Activated effector memory CD4-positive, alpha-beta T cell treated with anti-CD3 and anti-CD28 coated beads, Interleukin-2, amount 50 U/mL, for 16 hours (primary cell): ENCODE measurements around the gene OAF.
"Not testable (repeated sequence)": the region's sequence is repeated elsewhere in the genome, so short reads cannot be mapped to it uniquely, and the experiment has no call there.

ENCODE experiments used
- DNase-seq: peaks from one replicate; pipeline ENCODE4 v3.0.0-alpha.2; 2020

OAF gene

GRCh38 chr11:120245434-120245833, 34.6 kb downstream of the OAF start:
- no peak for DNase-seq

- no peak for DNase-seq
These were observed 37.9 kb downstream of the OAF start for GRCh38 chr11:120248551-120249278.

GRCh38 chr11:120249279-120250262, 38.7 kb downstream of the OAF start:
- DNase-seq: no peak

- DNase-seq: not testable (repeated sequence)
These were observed 42.5 kb downstream of the OAF start for GRCh38 chr11:120253377-120253776.

- DNase-seq: no peak
These were observed 44.1 kb downstream of the OAF start for GRCh38 chr11:120254788-120255518.

- DNase-seq: no peak
These were observed 44.7 kb downstream of the OAF start for GRCh38 chr11:120255519-120255866.

GRCh38 chr11:120256178-120256577, 45.3 kb downstream of the OAF start:
- DNase-seq: no peak

GRCh38 chr11:120256779-120257178, 45.9 kb downstream of the OAF start:
- no peak for DNase-seq

GRCh38 chr11:120257346-120257745, 46.5 kb downstream of the OAF start:
- DNase-seq: no peak

- DNase-seq: no peak
These were observed 47.8 kb downstream of the OAF start for GRCh38 chr11:120258661-120259060.

GRCh38 chr11:120259241-120259640, 48.4 kb downstream of the OAF start:
- DNase-seq: no peak

- no peak for DNase-seq
These were observed 49.2 kb downstream of the OAF start for GRCh38 chr11:120259988-120260565.

GRCh38 chr11:120260616-120261015, 49.8 kb downstream of the OAF start:
- no peak for DNase-seq

GRCh38 chr11:120261321-120261720, 50.5 kb downstream of the OAF start:
- no peak for DNase-seq

GRCh38 chr11:120261931-120262330, 51.1 kb downstream of the OAF start:
- DNase-seq: no peak

- no peak for DNase-seq
These were observed 56.5 kb downstream of the OAF start for GRCh38 chr11:120267319-120267718.

GRCh38 chr11:120268686-120269085, 57.9 kb downstream of the OAF start:
- no peak for DNase-seq

GRCh38 chr11:120270386-120270785, 59.6 kb downstream of the OAF start:
- DNase-seq: no peak

GRCh38 chr11:120271672-120272071, 60.8 kb downstream of the OAF start:
- DNase-seq: no peak

GRCh38 chr11:120272303-120272702, 61.5 kb downstream of the OAF start:
- no peak for DNase-seq

GRCh38 chr11:120273432-120273831, 62.6 kb downstream of the OAF start:
- no peak for DNase-seq

- not testable (repeated sequence) for DNase-seq
These were observed 63.1 kb downstream of the OAF start for GRCh38 chr11:120273956-120274355.

- no peak for DNase-seq
These were observed 68.7 kb downstream of the OAF start for GRCh38 chr11:120279502-120279901.
